ENCODE results near the gene ADORA2B.
A peak's percentile ranks its signal among the peaks of the same experiment; 100 is the strongest.

Gene ADORA2B

GRCh38 chr17:16019347-16019746 lies 74.4 kb downstream of the ADORA2B start (continued):
- TF ChIP-seq ELK4 (IDR thresholded peaks at IDR 0.05; ENCODE audit: borderline replicate concordance, low read depth, low read length) (no peak), KLF7 (tag by site-specific recombination; IDR thresholded peaks at IDR 0.05; ENCODE audit: borderline replicate concordance) (no peak), SP2 (tag by site-specific recombination; IDR thresholded peaks at IDR 0.05) (no peak), PRDM10 (tag by site-specific recombination; IDR thresholded peaks at IDR 0.05) (no peak), ZNF394 (tag by site-specific recombination; IDR thresholded peaks at IDR 0.05; ENCODE audit: borderline replicate concordance) (no peak)

- TF ChIP-seq KLF10 (tag by site-specific recombination; IDR thresholded peaks at IDR 0.05) (no peak), ZBTB48 (tag by site-specific recombination; IDR thresholded peaks at IDR 0.05) (no peak), ZNF19 (tag by site-specific recombination; IDR thresholded peaks at IDR 0.05; ENCODE audit: low read depth) (no peak), HIC1 (tag by site-specific recombination; IDR thresholded peaks at IDR 0.05) (no peak), PRDM2 (tag by site-specific recombination; IDR thresholded peaks at IDR 0.05; ENCODE audit: borderline replicate concordance) (no peak), ZNF133 (tag by site-specific recombination; IDR thresholded peaks at IDR 0.05) (peak; percentile 79), ZBTB17 (tag by site-specific recombination; IDR thresholded peaks at IDR 0.05) (no peak), ZNF555 (tag by site-specific recombination; conservative IDR thresholded peaks at IDR 0.05) (no peak), ZSCAN23 (tag by site-specific recombination; IDR thresholded peaks at IDR 0.05) (no peak)
- H3K27ac ChIP-seq (ENCODE audit: extremely low read depth, low read depth, low read length): no peak overlapping the region
- no peaks in the 10 kb centered on the region for H3K9me3 ChIP-seq (ENCODE audit: control insufficient read depth, insufficient read depth, low read depth, low read length)
- H3K4me1 ChIP-seq (ENCODE audit: control insufficient read depth, insufficient read depth, low read length): peaks cover 8% of the 10 kb centered on the region
- H3K36me3 ChIP-seq (ENCODE audit: control insufficient read depth in 2 of 2, insufficient read depth in 1 of 2, low read length in 2 of 2): peaks cover 88 to 92% of the 10 kb centered on the region in 2 experiments
- H3K4me3 ChIP-seq (ENCODE audit: low read depth, low read length): no peak overlapping the region
- ChIA-PET CTCF (interaction anchor here (0.7 to 1.4 kb wide), 2 partner anchors 10 to 316 kb away, joined by 3 read pairs; no protein-coding TSS in a partner anchor), POLR2A (no interaction called here)
Observed at GRCh38 chr17:16023881-16024280, 79.0 kb downstream of the ADORA2B start.

Data from HEK293 (cell line).